ENCODE data around the gene RFX1.

RFX1 gene

GRCh38 chr19:13959141-13959961 lies 46.8 kb downstream of the RFX1 start:
- no peak overlapping the region for H3K4me3 ChIP-seq (ENCODE audit: low read length)
- H3K79me2 ChIP-seq (ENCODE audit: low read length) = peaks cover under 1% of the 10 kb centered on the region
- no peak overlapping the region for H3K27ac ChIP-seq (ENCODE audit: low read length)
- TF ChIP-seq, protein P1, sequence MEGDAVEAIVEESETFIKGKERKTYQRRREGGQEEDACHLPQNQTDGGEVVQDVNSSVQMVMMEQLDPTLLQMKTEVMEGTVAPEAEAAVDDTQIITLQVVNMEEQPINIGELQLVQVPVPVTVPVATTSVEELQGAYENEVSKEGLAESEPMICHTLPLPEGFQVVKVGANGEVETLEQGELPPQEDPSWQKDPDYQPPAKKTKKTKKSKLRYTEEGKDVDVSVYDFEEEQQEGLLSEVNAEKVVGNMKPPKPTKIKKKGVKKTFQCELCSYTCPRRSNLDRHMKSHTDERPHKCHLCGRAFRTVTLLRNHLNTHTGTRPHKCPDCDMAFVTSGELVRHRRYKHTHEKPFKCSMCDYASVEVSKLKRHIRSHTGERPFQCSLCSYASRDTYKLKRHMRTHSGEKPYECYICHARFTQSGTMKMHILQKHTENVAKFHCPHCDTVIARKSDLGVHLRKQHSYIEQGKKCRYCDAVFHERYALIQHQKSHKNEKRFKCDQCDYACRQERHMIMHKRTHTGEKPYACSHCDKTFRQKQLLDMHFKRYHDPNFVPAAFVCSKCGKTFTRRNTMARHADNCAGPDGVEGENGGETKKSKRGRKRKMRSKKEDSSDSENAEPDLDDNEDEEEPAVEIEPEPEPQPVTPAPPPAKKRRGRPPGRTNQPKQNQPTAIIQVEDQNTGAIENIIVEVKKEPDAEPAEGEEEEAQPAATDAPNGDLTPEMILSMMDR (IDR thresholded peaks at IDR 0.05; ENCODE audit: low read depth, low read length) = no peak
- TF ChIP-seq EZH2phosphoT487 (IDR thresholded peaks at IDR 0.05; ENCODE audit: low read depth) = no peak
- no peaks in the 10 kb centered on the region for H3K4me1 ChIP-seq (ENCODE audit: low read length)
- H4K20me1 ChIP-seq (ENCODE audit: insufficient read depth, low read length) = no peaks in the 10 kb centered on the region
- no peak overlapping the region for H3K4me2 ChIP-seq (ENCODE audit: low read length)
- no peaks in the 10 kb centered on the region for H3K9me3 ChIP-seq (ENCODE audit: insufficient read depth, low read length)
- H3K27me3 ChIP-seq (ENCODE audit: low read depth, low read length) = no peaks in the 10 kb centered on the region
- H2AFZ ChIP-seq (ENCODE audit: low read depth, low read length) = no peak overlapping the region
- H3K36me3 ChIP-seq (replicated peaks; ENCODE audit: low read depth, low read length) = peaks cover 53% of the 10 kb centered on the region
- H3K9ac ChIP-seq (ENCODE audit: low read length) = no peak overlapping the region

GRCh38 chr19:13958043-13958442 lies 48.1 kb downstream of the RFX1 start:
- peaks cover 9% of the 10 kb centered on the region for H4K20me1 ChIP-seq (ENCODE audit: insufficient read depth, low read length)
- no peak overlapping the region for H3K4me2 ChIP-seq (ENCODE audit: low read length)
- TF ChIP-seq, protein P1 (IDR thresholded peaks at IDR 0.05; ENCODE audit: low read depth, low read length) = no peak
- TF ChIP-seq EZH2phosphoT487 (IDR thresholded peaks at IDR 0.05; ENCODE audit: low read depth) = no peak
- H3K4me1 ChIP-seq (ENCODE audit: low read length) = peaks cover 9% of the 10 kb centered on the region
- H2AFZ ChIP-seq (ENCODE audit: low read depth, low read length) = no peak overlapping the region
- H3K27ac ChIP-seq (ENCODE audit: low read length) = no peak overlapping the region
- H3K9ac ChIP-seq (ENCODE audit: low read length) = no peak overlapping the region
- H3K79me2 ChIP-seq (ENCODE audit: low read length) = peaks cover 14% of the 10 kb centered on the region
- H3K4me3 ChIP-seq (ENCODE audit: low read length) = no peak overlapping the region
- H3K27me3 ChIP-seq (ENCODE audit: low read depth, low read length) = no peaks in the 10 kb centered on the region
- no peaks in the 10 kb centered on the region for H3K9me3 ChIP-seq (ENCODE audit: insufficient read depth, low read length)
- peaks cover 53% of the 10 kb centered on the region for H3K36me3 ChIP-seq (replicated peaks; ENCODE audit: low read depth, low read length)

DNA sequence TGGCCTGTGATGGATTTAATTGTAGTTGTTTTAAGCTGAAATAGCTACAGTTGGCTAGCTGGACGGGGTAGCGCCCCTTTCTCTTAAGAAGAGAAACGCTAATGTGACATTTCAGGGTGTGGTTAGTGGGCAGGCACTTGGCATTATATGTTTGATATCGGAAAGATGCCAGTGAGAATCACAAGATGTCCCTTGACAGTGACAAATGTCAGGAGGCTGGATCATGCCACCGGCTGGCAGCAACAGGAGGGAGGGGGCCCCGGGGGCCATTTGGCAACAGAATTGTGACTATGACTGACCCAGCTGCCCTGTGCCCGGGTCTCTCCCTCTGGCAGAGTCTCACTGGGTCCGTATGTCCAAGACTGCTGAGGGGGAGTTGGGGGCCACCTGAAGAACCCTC lies 49.1 kb downstream of the RFX1 start:
- Histone ChIP-seq H3K9me3 (ENCODE audit: insufficient read depth, low read length) (no peaks in the 10 kb centered on the region), H2AFZ (ENCODE audit: low read depth, low read length) (no peak overlapping the region), H3K27ac (ENCODE audit: low read length) (no peak overlapping the region), H4K20me1 (ENCODE audit: insufficient read depth, low read length) (peaks cover 10% of the 10 kb centered on the region), H3K4me2 (ENCODE audit: low read length) (no peak overlapping the region), H3K9ac (ENCODE audit: low read length) (no peak overlapping the region), H3K27me3 (ENCODE audit: low read depth, low read length) (no peaks in the 10 kb centered on the region), H3K36me3 (replicated peaks; ENCODE audit: low read depth, low read length) (peaks cover 53% of the 10 kb centered on the region), H3K4me3 (ENCODE audit: low read length) (no peak overlapping the region), H3K4me1 (ENCODE audit: low read length) (peaks cover 9% of the 10 kb centered on the region), H3K79me2 (ENCODE audit: low read length) (peaks cover 17% of the 10 kb centered on the region)
- TF ChIP-seq, protein P1 (IDR thresholded peaks at IDR 0.05; ENCODE audit: low read depth, low read length) = no peak
- no peak for TF ChIP-seq EZH2phosphoT487 (IDR thresholded peaks at IDR 0.05; ENCODE audit: low read depth)

DNA sequence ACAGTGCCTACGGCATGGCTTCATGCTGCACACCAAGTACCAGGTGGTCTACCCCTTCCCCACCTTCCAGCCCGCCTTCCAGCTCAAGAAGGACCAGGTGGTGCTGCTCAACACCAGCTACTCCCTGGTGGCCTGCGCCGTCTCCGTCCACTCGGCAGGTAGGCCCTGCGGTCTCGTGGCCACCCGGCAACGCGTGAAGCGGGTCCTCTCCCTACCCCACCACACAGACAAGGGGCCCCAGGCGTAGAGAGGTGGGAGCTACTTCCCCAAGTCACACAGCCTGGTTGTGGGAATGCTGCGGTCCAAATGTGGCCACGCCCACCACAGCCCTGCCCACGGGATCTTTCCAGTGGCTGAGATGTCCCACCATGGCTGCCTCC lies 49.8 kb downstream of the RFX1 start:
- Histone ChIP-seq H4K20me1 (ENCODE audit: insufficient read depth, low read length) (peaks cover 10% of the 10 kb centered on the region), H2AFZ (ENCODE audit: low read depth, low read length) (no peak overlapping the region), H3K27ac (ENCODE audit: low read length) (no peak overlapping the region), H3K4me1 (ENCODE audit: low read length) (peaks cover 12% of the 10 kb centered on the region), H3K9me3 (ENCODE audit: insufficient read depth, low read length) (no peaks in the 10 kb centered on the region), H3K9ac (ENCODE audit: low read length) (no peak overlapping the region), H3K79me2 (ENCODE audit: low read length) (peaks cover 17% of the 10 kb centered on the region), H3K4me2 (ENCODE audit: low read length) (no peak overlapping the region), H3K36me3 (replicated peaks; ENCODE audit: low read depth, low read length) (peaks cover 49% of the 10 kb centered on the region), H3K27me3 (ENCODE audit: low read depth, low read length) (no peaks in the 10 kb centered on the region), H3K4me3 (ENCODE audit: low read length) (no peak overlapping the region)
- TF ChIP-seq, protein P1 (IDR thresholded peaks at IDR 0.05; ENCODE audit: low read depth, low read length) = no peak
- no peak for TF ChIP-seq EZH2phosphoT487 (IDR thresholded peaks at IDR 0.05; ENCODE audit: low read depth)

All from OCI-LY3 (cell line).